GM19463 (cell line): Measurements from ENCODE around the gene MYO5B.
"Not testable (repeated sequence)": the region's sequence is repeated elsewhere in the genome, so short reads cannot be mapped to it uniquely, and the experiment has no call there.

Source experiments
- ATAC-seq: cut with Tn5 transposase; IDR thresholded peaks from one replicate; pipeline ENCODE4 v1.9.1; 2021; ENCODE audit warnings: mild to moderate bottlenecking, moderate library complexity; ENCODE audit not compliant: unreplicated experiment

MYO5B gene

GRCh38 chr18:49843778-49844625 lies 350.9 kb downstream of the MYO5B start:
- no peak for ATAC-seq

DNA sequence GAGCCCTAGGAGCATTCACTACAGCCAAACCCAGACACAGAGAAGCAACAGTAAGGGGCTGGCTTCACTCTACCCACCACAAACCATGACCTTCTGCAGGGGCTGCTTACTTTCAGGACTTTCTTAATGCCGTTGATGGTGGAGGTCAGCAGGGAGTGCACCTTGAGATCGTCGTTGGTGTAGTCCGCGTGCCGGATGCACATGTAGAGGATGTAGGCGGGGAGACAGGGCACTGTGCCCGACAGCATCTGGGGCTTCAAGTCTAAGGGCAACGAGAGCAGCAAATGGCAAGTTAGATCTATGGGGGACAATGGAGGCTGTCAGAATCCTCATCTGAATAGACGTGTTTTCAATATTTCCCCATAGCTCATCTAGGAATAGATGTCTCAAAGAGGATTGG lies 351.8 kb downstream of the MYO5B start:
- no peak for ATAC-seq

DNA sequence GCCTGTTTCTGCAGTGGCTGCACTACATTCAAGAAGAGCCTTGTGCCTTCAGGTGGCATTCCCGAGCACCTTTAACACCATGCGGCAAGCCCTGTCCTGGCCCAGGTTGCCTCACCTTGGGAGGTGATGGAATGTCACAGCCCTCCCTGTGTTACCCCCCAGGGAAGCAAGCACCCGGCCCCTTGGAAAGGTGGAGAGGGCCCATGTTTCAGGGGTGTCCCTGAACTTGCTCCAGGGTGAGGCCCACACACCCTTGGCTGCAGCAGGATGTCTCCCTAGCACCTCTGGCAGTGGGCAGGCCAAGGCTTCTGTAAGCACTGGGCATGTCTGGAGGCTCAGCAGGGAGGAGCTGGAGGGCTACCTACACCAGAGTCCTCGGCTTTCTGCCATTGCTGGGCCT lies 352.3 kb downstream of the MYO5B start:
- ATAC-seq = no peak

GRCh38 chr18:49841236-49842217 lies 353.4 kb downstream of the MYO5B start:
- no peak for ATAC-seq

DNA sequence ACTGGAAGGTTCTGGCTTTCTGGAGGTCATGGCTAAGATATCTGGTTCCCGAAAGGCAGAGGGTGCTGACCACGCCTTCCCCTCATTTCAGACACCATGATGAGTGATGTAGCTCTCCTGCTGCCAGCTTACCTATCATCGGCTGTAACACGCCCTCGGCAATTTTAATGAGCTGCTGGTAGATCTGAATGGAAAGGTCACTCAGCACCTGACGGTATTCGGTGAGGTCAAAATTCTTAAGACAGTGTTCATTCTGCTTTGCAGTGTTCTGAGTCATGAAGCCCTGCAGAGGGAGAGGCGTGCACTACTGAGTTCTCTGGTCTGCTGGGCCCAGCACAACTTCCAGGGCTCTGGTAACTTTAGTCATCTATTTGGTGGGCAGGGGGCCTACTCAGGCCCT lies 355.9 kb downstream of the MYO5B start:
- ATAC-seq = no peak

GRCh38 chr18:49838381-49838780 lies 356.6 kb downstream of the MYO5B start:
- ATAC-seq = no peak

DNA sequence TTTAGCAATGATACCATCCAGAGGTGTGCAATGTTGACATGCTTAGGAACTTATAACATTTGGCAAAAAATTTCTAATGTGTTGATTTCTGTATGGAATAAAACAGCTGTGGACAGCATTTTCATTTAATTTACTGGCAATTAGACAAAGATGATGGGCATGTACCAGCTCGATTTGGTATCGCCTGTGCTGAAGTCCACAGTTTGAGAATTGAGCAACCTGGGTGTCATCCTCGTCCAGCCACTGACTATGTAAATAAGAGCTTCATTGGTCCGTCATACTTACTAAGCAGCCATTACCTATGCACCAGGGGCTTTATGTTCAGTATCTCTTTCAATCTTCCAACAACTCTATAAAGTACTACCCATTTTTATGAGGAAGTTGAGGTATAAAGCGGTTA lies 357.1 kb downstream of the MYO5B start:
- ATAC-seq = no peak

GRCh38 chr18:49837316-49837835 lies 357.6 kb downstream of the MYO5B start:
- ATAC-seq = not testable (repeated sequence)

DNA sequence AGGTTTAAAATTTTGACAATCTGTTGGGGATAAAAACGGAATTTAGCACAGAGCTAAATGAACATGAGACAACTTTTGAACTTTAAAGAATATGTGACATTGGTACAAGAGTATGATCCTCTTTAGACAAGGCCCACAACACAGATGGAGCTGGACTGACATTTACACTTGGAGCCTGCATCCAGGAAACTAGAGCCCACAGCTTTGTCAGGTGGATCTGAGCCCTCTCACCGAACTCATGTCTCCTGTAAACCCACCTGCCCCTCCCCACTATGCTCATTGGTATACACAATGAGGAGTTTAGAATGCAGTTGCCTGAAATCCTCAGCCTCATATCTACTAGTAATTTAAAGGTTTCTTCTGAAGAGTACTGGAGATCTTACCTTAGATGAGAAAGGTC lies 359.5 kb downstream of the MYO5B start:
- no peak for ATAC-seq

- ATAC-seq = no peak
These were observed 360.7 kb downstream of the MYO5B start for GRCh38 chr18:49834258-49834657.

DNA sequence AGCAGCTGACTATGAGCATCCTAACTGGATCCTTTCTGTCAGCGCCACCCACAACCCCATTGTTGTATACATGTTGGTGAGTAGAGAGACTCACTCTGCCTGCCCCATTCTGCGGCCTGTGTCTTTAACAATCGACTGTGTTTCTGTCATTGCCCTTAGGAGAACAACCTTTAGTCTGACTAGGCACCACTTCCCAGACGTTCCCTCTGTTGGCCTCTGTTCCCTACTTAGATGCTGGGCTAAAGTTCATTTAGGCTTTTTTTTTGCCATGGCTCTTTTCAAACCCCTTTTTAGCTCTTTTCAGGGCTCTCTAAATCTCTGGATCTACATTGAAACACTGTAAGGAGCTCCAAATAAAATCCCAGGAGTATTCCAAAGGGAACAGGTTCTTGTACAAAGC lies 361.1 kb downstream of the MYO5B start:
- ATAC-seq = no peak

DNA sequence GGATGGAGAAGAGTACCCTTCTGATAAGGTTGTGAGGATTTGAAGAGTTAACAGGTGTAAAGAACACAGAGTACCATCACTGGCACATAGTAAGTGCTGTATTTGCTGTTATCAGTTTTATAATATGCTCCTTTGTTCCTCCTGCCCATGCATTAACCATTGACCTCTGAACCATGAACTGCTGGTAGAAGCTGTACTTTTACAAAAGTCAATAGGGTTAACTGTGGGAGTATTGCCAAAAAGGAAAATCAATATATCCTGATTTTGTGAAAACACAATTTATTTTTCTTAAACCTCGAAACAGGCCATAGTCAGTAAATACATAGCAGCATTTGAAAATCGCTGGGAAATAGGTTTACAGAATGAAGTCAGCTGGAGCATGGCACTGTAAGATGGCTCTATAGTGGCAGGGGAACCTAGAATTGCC lies 362.7 kb downstream of the MYO5B start:
- ATAC-seq = no peak

- no peak for ATAC-seq
These were observed 367.0 kb downstream of the MYO5B start for GRCh38 chr18:49827996-49828395.

DNA sequence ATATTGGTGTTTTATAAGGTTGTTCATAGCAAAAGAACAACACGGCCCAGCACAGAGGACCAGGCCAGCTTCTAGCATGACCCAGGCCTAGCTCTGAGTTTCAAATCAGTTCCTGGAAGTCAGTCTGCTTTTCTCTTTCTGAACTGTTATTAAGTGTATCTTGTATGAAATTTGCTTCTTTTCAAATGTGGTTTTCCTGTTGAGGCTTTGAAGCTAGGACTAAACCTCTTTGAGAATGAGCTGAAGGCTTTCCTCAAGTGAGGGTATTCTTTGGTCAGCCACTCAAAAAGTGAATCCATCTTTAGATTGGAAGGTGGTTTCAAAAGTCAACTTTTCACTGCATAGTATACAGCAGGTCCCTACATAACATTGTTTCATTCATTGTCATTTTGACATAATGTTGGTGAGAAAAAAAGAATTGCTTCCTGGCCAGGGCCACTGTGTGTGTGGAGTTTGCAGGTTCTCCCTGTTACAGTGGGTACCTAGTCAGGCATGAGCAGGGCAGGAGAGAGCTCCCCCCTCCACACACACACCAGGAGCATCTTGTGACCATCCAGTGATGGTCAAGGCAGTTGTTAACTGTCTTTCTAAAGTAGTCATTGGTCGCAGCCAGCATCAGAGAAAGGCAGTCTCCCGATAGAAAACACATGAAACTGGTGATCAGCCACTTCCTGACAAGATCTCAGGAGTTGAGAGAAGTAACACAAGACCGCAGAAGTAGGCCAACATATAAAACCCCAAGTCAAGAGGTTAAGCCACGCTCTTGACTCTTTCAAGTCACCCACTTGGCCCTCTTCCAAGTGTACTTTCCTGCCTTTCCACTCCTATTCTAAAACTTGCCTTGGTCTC lies 374.9 kb downstream of the MYO5B start:
- peak; percentile 45 for ATAC-seq

DNA sequence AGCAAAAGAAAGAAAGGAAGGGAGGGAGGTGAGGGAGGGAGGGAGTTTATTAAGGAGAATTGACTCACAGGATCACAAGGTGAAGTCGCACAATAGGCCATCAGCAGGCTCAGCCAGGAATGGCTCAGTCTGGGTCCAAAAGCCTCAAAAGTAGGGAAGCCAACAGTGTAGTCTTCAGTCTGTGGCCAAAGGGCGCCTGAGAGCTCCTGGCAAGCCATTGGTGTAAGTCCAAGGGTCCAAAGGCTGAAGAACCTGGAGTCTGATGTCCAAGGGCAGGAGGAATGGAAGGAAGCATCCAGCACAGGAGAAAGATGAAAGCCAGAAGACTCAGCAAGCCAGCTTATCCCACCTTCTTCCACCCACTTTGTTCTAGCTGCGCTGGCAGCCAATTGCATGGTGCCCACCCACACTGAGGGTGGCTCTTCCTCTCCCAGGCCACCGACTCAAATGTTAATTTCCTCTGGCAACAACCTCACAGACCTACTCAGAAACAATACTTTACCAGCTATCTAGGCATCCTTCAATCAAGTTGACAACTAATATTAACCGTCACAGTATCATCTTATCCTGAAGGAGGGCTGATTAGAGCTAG lies 375.8 kb downstream of the MYO5B start:
- ATAC-seq = no peak

- ATAC-seq = no peak
These were observed 377.0 kb downstream of the MYO5B start for GRCh38 chr18:49817947-49818346.

DNA sequence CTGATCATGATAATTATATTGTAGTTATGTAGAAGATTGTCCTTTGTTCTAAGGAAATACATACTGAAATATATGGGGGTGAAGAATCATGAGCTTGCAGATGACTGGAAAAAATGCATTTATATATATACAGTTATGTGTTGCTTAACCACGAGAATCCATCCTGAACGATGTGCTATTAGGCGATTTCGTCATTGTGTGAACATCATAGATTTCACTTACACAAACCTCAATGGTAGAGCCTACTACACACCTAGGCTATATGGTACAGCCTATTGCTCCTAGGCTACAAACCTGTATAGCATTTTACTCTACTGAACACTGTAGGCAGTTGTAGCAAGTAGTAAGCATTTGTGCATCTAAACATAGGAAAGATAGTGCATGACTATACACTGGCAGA lies 379.0 kb downstream of the MYO5B start:
- ATAC-seq = no peak

- peak; percentile 24 for ATAC-seq
These were observed 380.8 kb downstream of the MYO5B start for GRCh38 chr18:49814147-49814499.

DNA sequence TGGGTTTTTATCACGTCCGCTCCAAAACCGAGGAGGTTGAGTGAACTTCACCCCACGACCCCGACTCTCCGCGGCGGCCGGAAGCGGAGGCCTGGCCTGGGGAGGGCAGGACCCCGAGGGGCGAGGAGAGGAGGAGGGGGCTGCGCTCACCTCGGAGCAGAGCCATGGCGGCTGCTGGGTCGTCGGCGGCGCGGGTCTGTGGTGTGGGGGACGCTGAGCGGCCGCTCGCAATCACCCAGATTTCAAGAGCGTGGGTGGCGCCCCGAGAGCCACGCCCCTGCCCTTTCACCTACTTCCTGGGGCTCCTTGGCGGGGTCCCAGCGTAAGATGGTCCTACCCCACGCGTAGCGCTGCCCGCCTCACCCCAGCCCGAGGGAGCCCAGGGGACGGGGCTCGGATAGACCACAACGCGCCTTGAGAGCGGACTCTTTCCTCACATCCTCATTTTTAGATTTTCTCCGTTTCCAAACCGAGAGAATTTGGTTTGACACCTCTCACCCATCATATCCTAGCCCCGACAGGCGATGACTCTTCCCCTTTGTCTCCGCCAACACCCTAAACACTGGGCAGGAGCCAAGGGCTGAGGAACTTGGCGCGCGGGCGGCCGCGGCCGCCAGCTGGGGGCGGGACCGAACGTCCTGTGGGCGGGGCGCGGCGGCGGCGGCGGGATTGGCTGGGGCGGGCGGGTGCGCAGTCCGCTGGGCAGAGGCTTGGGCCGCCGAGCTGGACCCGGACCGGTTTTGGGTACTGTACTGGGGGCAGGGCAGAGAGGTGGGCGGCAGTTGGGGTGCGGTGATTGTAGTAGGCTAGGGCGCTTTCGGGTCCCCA lies 381.4 kb downstream of the MYO5B start, which contains the start of gene ACAA2:
TSS of gene ACAA2 (minus strand) at position 215 of the 828 bp plus-strand sequence. CDS start at position 166, 49 bp downstream.
- peak; percentile 84 for ATAC-seq

DNA sequence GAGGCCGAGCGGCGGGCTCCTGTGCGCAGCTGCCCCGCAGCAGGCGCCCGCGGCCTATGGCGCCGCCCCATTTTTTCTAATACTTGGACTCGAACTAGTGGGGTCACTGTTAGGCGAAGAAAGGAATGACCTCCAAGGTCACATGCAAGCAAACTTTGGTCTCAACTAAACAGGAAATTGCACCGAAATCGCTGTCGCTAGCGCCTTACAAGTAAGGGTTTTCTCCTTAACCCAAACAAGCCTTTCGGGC lies 382.0 kb downstream of the MYO5B start:
- no peak for ATAC-seq
